HepG2 (cell line): ENCODE results near the gene PAIP2. TPM values are rescaled to one million over a fixed set of nuclear protein-coding genes. Genes with fewer than 3 reads are reported as not detected.

Experiments used
- ATAC-seq: fragments of 200-7000 bp; cut with Tn5 transposase; 3 replicates; pipeline ENCODE4 v1.9.1; 2020; ENCODE audit warnings: mild to moderate bottlenecking, moderate library complexity
- BruUV-seq: library from RNA; stranded (reverse); fragments of 400-500 nt; replicated peaks from 2 replicates; lab custom pipeline; 2021; lab: Mats Ljungman, UMichigan
- CTCF ChIA-PET: fragments of 300-600 bp; formaldehyde crosslinking; extraction: SDS; loops from one replicate; lab custom pipeline; 2021; ENCODE audit warnings: low total read pairs, inconsistent platforms, low intra/inter-chr PET ratio; lab: Yijun Ruan, JAX
- POLR2A ChIA-PET: fragments of 350-600 bp; sonication (Branson Sonifier 250); formaldehyde crosslinking; loops from one replicate; lab custom pipeline; 2020; ENCODE audit warnings: antibody characterized with exemption, inconsistent platforms; lab: Yijun Ruan, JAX
- DNase-seq: peaks from one replicate; pipeline ENCODE4 v3.0.0-alpha.2; 2015; ENCODE audit warnings: low spot score
- FAIRE-seq: peaks from 3 replicates; lab custom pipeline; 2011; peaks lifted over from hg19 to GRCh38; lab: Jason Lieb, UNC
- H2AFZ ChIP-seq: one replicate; pipeline ENCODE4 v1.6.1; 2011; ENCODE audit warnings: low read length, inconsistent platforms
- H3K27ac ChIP-seq: fragments of 300-600 bp; 3 replicates; pipeline ENCODE4 v1.8.0; 2011; ENCODE audit warnings: mixed run types, mild to moderate bottlenecking, mixed read lengths, low read length, inconsistent platforms; ENCODE audit not compliant: insufficient read depth; ENCODE audit errors: extremely low read length
- H3K27me3 ChIP-seq, 2 experiments: fragments of 200-600 bp in 1 of 2; 2 replicates in 1 of 2; 3 replicates in 1 of 2; pipeline versions ENCODE4 v1.6.0 to v1.8.0; 2011; ENCODE audit warnings: low read length in 2 of 2, mild to moderate bottlenecking in 2 of 2, moderate library complexity in 2 of 2, inconsistent platforms in 1 of 2; ENCODE audit not compliant: insufficient read depth in 2 of 2, control insufficient read depth in 1 of 2
- H3K36me3 ChIP-seq, 2 experiments: fragments of 200-600 bp in 1 of 2; replicated peaks in 1 of 2; 2 replicates in 1 of 2; 3 replicates in 1 of 2; pipeline versions ENCODE4 v1.5.1 to v1.8.0; 2011; ENCODE audit warnings: low read length in 2 of 2, inconsistent platforms in 1 of 2; ENCODE audit not compliant: insufficient read depth in 2 of 2, control insufficient read depth in 1 of 2
- H3K4me1 ChIP-seq: 2 replicates; pipeline ENCODE4 v1.5.1; 2012; ENCODE audit warnings: low read length, inconsistent platforms; ENCODE audit not compliant: insufficient read depth
- H3K4me2 ChIP-seq: 2 replicates; pipeline ENCODE4 v1.6.0; 2011; ENCODE audit warnings: low read depth, low read length, inconsistent platforms
- H3K4me3 ChIP-seq, 3 experiments: fragments of 200-600 bp in 1 of 3; sonication (generic), shearing (Covaris generic) in 1 of 3; replicated peaks in 1 of 3; 2 replicates each; pipeline ENCODE4 v1.5.1; 2011 to 2016; ENCODE audit warnings: low read length in 3 of 3, inconsistent platforms in 2 of 3, low read depth in 2 of 3, mild to moderate bottlenecking in 2 of 3, control low read depth in 1 of 3, mixed read lengths in 1 of 3; ENCODE audit not compliant: insufficient read depth in 1 of 3
- H3K79me2 ChIP-seq: one replicate; pipeline ENCODE4 v1.6.1; 2011; ENCODE audit warnings: low read length, inconsistent platforms; ENCODE audit not compliant: insufficient read depth
- H3K9ac ChIP-seq: 2 replicates; pipeline ENCODE4 v1.6.0; 2011; ENCODE audit warnings: mild to moderate bottlenecking, low read depth, low read length, inconsistent platforms; ENCODE audit not compliant: insufficient read depth
- H3K9me3 ChIP-seq: 2 replicates; pipeline ENCODE4 v1.5.1; 2012; ENCODE audit warnings: mild to moderate bottlenecking, low read length
- H4K20me1 ChIP-seq: 2 replicates; pipeline ENCODE4 v1.6.0; 2011; ENCODE audit warnings: inconsistent platforms, mild to moderate bottlenecking, low read length, moderate library complexity; ENCODE audit not compliant: insufficient read depth
- CCDC6 ChIP-seq: sonication (generic); formaldehyde crosslinking; IDR thresholded peaks from 2 replicates; pipeline ENCODE4 v1.8.1; 2022; ENCODE audit warnings: mild to moderate bottlenecking, missing genetic modification reagents, moderate library complexity
- HHEX ChIP-seq: IDR thresholded peaks from 2 replicates; pipeline ENCODE4 v1.6.1; 2016; ENCODE audit warnings: control low read depth
- LCORL ChIP-seq, 2 experiments: fragments of 450-650 bp in 1 of 2; sonication (generic) in 1 of 2; formaldehyde crosslinking in 1 of 2; IDR thresholded peaks; 2 replicates each; pipeline versions ENCODE4 v1.5.0 to v1.6.1; 2017 to 2020; ENCODE audit warnings: antibody characterized with exemption in 1 of 2, missing genetic modification reagents in 1 of 2
- RFX1 ChIP-seq: fragments of 450-650 bp; IDR thresholded peaks from 2 replicates; pipeline ENCODE4 v1.6.1; 2017
- ZBTB7B ChIP-seq: sonication (generic); formaldehyde crosslinking; IDR thresholded peaks from 2 replicates; pipeline ENCODE4 v1.4.0; 2020; ENCODE audit warnings: missing genetic modification reagents
- ZEB1 ChIP-seq: IDR thresholded peaks from 2 replicates; pipeline ENCODE4 v1.6.1; 2012; ENCODE audit warnings: mild to moderate bottlenecking, low read depth, inconsistent platforms; ENCODE audit not compliant: insufficient replicate concordance
- ZNF232 ChIP-seq: sonication (generic); formaldehyde crosslinking; IDR thresholded peaks from 2 replicates; pipeline ENCODE4 v1.4.0; 2020; ENCODE audit warnings: missing genetic modification reagents, borderline replicate concordance
- ZNF292 ChIP-seq: sonication (generic); formaldehyde crosslinking; IDR thresholded peaks from 2 replicates; pipeline ENCODE4 v1.8.1; 2022; ENCODE audit warnings: mild to moderate bottlenecking, low read depth, missing genetic modification reagents, borderline replicate concordance
- ZNF382 ChIP-seq: sonication (generic); formaldehyde crosslinking; IDR thresholded peaks from 2 replicates; pipeline ENCODE4 v1.5.0; 2020; ENCODE audit warnings: missing genetic modification reagents, mild to moderate bottlenecking, borderline replicate concordance
- ZNF567 ChIP-seq: sonication (generic); formaldehyde crosslinking; IDR thresholded peaks from 2 replicates; pipeline ENCODE4 v1.8.1; 2023; ENCODE audit warnings: mild to moderate bottlenecking, missing genetic modification reagents, borderline replicate concordance
- ZNF619 ChIP-seq: sonication (generic); formaldehyde crosslinking; IDR thresholded peaks from 2 replicates; pipeline ENCODE4 v1.4.0; 2020; ENCODE audit warnings: mild to moderate bottlenecking, missing genetic modification reagents
- ZNF878 ChIP-seq: sonication (generic); formaldehyde crosslinking; IDR thresholded peaks from 2 replicates; pipeline ENCODE4 v1.8.1; 2023; ENCODE audit warnings: mild to moderate bottlenecking, missing genetic modification reagents, moderate library complexity
- ZNF879 ChIP-seq: sonication (generic); formaldehyde crosslinking; IDR thresholded peaks from 2 replicates; pipeline ENCODE4 v1.8.1; 2023; ENCODE audit warnings: missing genetic modification reagents
- WGBS: methylation state at CpG from one replicate; pipeline ENCODE4 v1.1.6; 2017; ENCODE audit warnings: low lambda C conversion rate; 5-methylcytosine and 5-hydroxymethylcytosine counted together
- in situ Hi-C: cut with HindIII; loops from 2 replicates; pipeline ENCODE4 v1.10.0; 2017; ENCODE audit warnings: low pct_unique_long_range_greater_than_20kb; ENCODE audit not compliant: extremely low pct_ligation_motif_present
- intact Hi-C: fragments of 100-400 bp; cut with micrococcal nuclease; formaldehyde crosslinking; loops from one replicate; pipeline ENCODE4 v1.10.0; 2022; ENCODE audit not compliant: unreplicated experiment
- polyA plus RNA-seq, 8 experiments: library from polyadenylated mRNA; depleted of rRNA in 3 of 8; stranded (reverse) in 7 of 8; unstranded in 1 of 8; fragments of >200 nt; fragmentation: Illumina TruSeq in 4 of 8; extraction: Trizol in 4 of 8; gene quantifications; 2 replicates each; pipeline versions ENCODE4 v1.2.1 to v1.2.3, GENCODE V29; 2011 to 2016; ENCODE audit warnings: low read depth in 4 of 8, missing spikeins in 1 of 8, mixed read lengths in 1 of 8; ENCODE audit not compliant: insufficient read depth in 1 of 8
- total RNA-seq, 5 experiments: library from RNA; depleted of rRNA; stranded (reverse); fragments of >200 nt; fragmentation: Illumina TruSeq; extraction: Trizol; gene quantifications; 2 replicates each; pipeline ENCODE4 v1.2.3, GENCODE V29; 2016; ENCODE audit warnings: low read depth in 1 of 5
- TF ChIP-seq, protein P1 (sequence below): sonication (generic); formaldehyde crosslinking; IDR thresholded peaks from 2 replicates; pipeline ENCODE4 v1.4.0; 2020; ENCODE audit warnings: missing genetic modification reagents
- TF ChIP-seq, protein P2 (sequence below), 2 experiments: fragments of 450-650 bp in 1 of 2; sonication (generic) in 1 of 2; formaldehyde crosslinking; IDR thresholded peaks; 2 replicates each; pipeline versions ENCODE4 v1.5.0 to v1.8.0; 2020 to 2022; ENCODE audit warnings: mild to moderate bottlenecking in 1 of 2, missing genetic modification reagents in 1 of 2
- TF ChIP-seq, protein P3 (sequence below): fragments of 450-650 bp; IDR thresholded peaks from 2 replicates; pipeline ENCODE4 v1.6.1; 2017

The PAIP2 gene
- total and polyA plus RNA-seq, 2 of the 13 experiments (the other 11 are each of a cell fraction or from before 2014, with no cell fraction given), result 61.5 to 76.3 TPM

DNA sequence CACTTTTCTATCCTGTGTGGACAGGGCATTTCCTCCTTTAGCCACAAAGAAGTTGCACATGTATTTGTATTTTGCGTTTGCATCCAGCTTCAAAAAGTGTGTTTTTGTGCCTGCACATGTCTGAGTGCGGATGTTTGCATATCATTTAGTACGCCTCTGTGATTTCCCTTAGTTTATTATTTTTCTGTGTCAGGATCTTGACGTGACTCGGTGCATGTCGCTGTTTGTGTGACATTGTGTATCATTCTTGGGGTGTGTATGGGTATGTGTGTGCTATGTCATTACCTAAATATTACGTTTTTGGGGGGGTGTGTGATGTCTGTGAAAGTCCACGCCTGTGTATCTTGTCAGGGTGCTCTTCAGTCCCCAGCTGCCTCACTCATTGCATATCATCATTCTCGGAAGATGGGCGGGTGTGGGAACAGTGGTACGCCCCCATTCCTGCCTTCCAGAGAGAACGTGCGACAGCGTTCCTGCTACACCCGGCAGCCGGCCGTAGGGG is 416 bp upstream of the PAIP2 start:
- H2AFZ ChIP-seq, result peak overlapping the region; percentile 1
- H3K27ac ChIP-seq, result no peak overlapping the region
- ChIA-PET CTCF (no interaction called here), POLR2A (interaction anchor here (0.6 to 3.1 kb wide), 17 partner anchors 9 to 162 kb away, joined by 3 to 38 read pairs (median 5); partner anchors contain the start of genes MATR3 and SLC23A1)
- H4K20me1 ChIP-seq, result peaks cover 41% of the 10 kb centered on the region
- no peaks in the 10 kb centered on the region for H3K9me3 ChIP-seq
- no TSS peak for BruUV-seq
- FAIRE-seq (no peak), DNase-seq (no peak), ATAC-seq (peak; percentile 85)
- H3K4me1 ChIP-seq, result peaks cover 43% of the 10 kb centered on the region
- H3K4me2 ChIP-seq, result peak overlapping the region; percentile 100
- no peaks in the 10 kb centered on the region; a peak in 1 of 5 replicates for H3K27me3 ChIP-seq
- H3K36me3 ChIP-seq, result 0 out of 5 replicates have a peak, but pooled peaks cover 0 to 3% of the 10 kb centered on the region in 2 experiments
- H3K9ac ChIP-seq, result peak overlapping the region; percentile 99
- H3K79me2 ChIP-seq, result peaks cover 46% of the 10 kb centered on the region
- WGBS, result 7% methylated on average over 8 of the region's 17 CpGs
- H3K4me3 ChIP-seq, result peak overlapping the region; percentile 60 to 98 (median 84)
- in situ Hi-C loops, result no loop called here
- intact Hi-C loops, result loop anchor here (1.0 kb wide), 1 partner anchor 46 kb away; no protein-coding TSS in a partner anchor
- TF ChIP-seq CCDC6 (CRISPR knock-in tag) (peak; percentile 51; the same call in 1 of the 2 replicates), ZNF879 (CRISPR knock-in tag) (0 out of 2 replicates have a peak, but pooled peaks have one; percentile 42), ZNF232 (CRISPR knock-in tag) (0 out of 2 replicates have a peak, but pooled peaks have one; percentile 17), ZNF292 (0 out of 2 replicates have a peak, but pooled peaks have one; percentile 60), ZEB1 (no peak), ZNF567 (CRISPR knock-in tag) (0 out of 2 replicates have a peak, but pooled peaks have one; percentile 6), ZNF382 (CRISPR knock-in tag) (no peak), ZNF878 (CRISPR knock-in tag) (0 out of 2 replicates have a peak, but pooled peaks have one; percentile 69), RFX1 (peak; percentile 30; the same call in 1 of the 2 replicates), ZNF619 (CRISPR knock-in tag) (0 out of 2 replicates have a peak, but pooled peaks have one; percentile 19), ZBTB7B (CRISPR knock-in tag) (0 out of 2 replicates have a peak, but pooled peaks have one; percentile 46), HHEX (CRISPR knock-in tag) (no peak), LCORL (IDR thresholded peaks at IDR 0.05) (no peak), LCORL (CRISPR knock-in tag; IDR thresholded peaks at IDR 0.05) (peak; percentile 55; the same call in 1 of the 2 replicates)
- TF ChIP-seq, protein P1, sequence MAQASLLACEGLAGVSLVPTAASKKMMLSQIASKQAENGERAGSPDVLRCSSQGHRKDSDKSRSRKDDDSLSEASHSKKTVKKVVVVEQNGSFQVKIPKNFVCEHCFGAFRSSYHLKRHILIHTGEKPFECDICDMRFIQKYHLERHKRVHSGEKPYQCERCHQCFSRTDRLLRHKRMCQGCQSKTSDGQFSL (CRISPR knock-in tag), result 0 out of 2 replicates have a peak, but pooled peaks have one; percentile 5
- TF ChIP-seq, protein P2, sequence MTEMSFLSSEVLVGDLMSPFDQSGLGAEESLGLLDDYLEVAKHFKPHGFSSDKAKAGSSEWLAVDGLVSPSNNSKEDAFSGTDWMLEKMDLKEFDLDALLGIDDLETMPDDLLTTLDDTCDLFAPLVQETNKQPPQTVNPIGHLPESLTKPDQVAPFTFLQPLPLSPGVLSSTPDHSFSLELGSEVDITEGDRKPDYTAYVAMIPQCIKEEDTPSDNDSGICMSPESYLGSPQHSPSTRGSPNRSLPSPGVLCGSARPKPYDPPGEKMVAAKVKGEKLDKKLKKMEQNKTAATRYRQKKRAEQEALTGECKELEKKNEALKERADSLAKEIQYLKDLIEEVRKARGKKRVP (CRISPR knock-in tag; IDR thresholded peaks at IDR 0.05), result 0 out of 4 replicates have a peak, but pooled peaks of 1 of the 2 experiments have one; percentile 61
- TF ChIP-seq, protein P3, sequence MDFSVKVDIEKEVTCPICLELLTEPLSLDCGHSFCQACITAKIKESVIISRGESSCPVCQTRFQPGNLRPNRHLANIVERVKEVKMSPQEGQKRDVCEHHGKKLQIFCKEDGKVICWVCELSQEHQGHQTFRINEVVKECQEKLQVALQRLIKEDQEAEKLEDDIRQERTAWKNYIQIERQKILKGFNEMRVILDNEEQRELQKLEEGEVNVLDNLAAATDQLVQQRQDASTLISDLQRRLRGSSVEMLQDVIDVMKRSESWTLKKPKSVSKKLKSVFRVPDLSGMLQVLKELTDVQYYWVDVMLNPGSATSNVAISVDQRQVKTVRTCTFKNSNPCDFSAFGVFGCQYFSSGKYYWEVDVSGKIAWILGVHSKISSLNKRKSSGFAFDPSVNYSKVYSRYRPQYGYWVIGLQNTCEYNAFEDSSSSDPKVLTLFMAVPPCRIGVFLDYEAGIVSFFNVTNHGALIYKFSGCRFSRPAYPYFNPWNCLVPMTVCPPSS, result no peak
